ENCODE results near the gene ISLR2.
A peak's percentile ranks its signal among the peaks of the same experiment; 100 is the strongest.
"Not testable (repeated sequence)": the region's sequence is repeated elsewhere in the genome, so short reads cannot be mapped to it uniquely, and the experiment has no call there.

ISLR2 gene

GRCh38 chr15:74157868-74158827 lies 27.8 kb downstream of the ISLR2 start:
- DNase-seq (ENCODE audit: low spot score), result no peak

- DNase-seq (ENCODE audit: low spot score), result no peak
Observed at GRCh38 chr15:74158855-74159650, 28.7 kb downstream of the ISLR2 start.

DNA sequence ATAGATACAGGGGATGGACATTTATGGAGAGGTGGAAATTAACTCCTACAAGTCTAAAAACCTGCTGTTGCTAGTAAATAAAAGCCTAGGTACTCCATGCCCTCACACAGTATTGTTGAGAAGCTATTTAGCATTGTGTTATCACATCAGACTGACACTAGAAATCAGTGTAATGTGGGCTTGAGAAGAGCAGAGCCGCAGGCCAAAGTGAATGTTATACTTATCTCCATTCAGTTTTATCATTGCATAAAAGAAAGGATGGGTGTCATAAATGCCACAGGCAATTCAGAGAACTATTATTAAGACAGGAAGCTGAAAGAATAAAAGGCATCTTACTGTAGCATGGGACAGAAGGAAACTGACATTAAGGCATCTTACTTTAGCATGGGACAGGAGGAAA lies 29.4 kb downstream of the ISLR2 start:
- no peak for DNase-seq (ENCODE audit: low spot score)

- DNase-seq (ENCODE audit: low spot score), result not testable (repeated sequence)
Observed at GRCh38 chr15:74160390-74160789, 30.0 kb downstream of the ISLR2 start.

- DNase-seq (ENCODE audit: low spot score), result not testable (repeated sequence)
Observed at GRCh38 chr15:74162195-74162536, 31.8 kb downstream of the ISLR2 start.

DNA sequence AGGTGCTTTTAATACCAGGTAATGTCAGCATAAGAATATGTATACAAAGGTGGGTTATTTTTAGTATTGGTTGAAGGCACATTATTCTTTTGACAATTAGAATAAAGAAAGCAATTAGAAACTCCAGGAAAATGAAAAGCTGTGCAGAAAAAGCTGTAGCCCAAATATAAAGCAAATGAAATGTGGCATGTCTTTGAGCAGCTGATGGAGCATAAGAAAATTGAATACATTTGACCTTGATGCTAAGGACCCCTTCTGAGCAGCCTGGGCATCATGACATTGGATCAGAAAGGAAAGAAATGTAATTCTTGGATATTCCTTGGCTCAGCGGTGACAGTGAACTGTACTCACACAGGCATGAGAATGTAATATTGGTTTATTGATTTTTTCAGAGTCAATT lies 35.1 kb downstream of the ISLR2 start:
- no peak for DNase-seq (ENCODE audit: low spot score)

- DNase-seq (ENCODE audit: low spot score), result no peak
Observed at GRCh38 chr15:74167891-74168331, 37.5 kb downstream of the ISLR2 start.

DNA sequence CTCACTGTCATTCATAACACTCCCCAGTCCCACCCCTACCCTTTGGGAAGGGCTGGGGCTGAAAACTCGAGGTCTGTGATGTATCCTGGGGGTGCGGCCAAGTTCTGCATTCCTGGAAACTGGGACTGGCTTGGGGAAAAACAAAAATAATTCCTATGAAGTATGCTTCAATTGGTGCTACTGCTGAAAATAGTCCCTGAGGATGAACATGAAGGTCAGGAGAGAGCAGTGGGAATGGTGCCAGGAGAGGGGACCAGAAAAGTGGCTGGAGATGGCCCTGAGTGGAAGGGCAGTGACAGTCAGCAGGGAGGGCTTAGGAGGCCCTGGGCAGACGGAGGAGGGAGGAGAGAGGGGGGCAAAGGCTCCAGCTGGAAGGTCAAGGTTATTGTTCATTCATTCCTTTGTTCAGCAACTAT lies 38.3 kb downstream of the ISLR2 start:
- DNase-seq (ENCODE audit: low spot score), result no peak

GRCh38 chr15:74170071-74170844 lies 39.9 kb downstream of the ISLR2 start:
- no peak for DNase-seq (ENCODE audit: low spot score)

DNA sequence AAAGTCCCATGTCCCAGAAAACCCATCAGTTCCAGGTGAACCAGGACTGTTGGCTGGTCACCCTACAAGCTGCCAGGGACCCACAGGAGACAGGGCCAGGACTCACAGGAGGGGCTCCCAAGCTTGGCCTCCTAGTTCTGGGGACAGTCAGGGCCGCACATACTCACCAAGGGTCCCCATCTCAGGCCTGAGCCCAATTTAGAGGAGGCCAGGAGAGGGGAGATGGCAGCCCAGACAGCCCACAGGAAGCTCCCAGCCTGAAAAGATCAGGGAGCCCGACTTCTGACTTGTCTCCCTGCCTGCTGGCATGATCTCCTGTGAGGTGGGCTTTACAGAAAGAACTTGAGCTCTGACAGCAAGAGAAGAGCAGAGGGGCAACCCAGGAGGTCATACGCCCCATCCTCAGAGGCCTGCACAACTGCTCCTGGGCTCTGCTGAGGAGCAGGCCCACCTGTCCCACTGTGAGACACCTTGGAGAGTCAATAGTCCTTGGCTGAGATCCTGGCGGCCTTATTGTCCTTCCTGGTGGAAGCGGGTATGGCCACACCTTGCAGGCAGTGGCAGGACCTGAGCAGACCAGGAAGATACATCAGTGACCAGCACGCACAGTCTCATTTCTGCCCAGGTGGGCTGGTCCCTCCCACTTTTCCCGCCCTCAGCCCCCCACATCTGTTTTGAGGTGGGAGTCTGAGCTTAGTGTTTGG lies 40.6 kb downstream of the ISLR2 start:
- no peak for DNase-seq (ENCODE audit: low spot score)

DNA sequence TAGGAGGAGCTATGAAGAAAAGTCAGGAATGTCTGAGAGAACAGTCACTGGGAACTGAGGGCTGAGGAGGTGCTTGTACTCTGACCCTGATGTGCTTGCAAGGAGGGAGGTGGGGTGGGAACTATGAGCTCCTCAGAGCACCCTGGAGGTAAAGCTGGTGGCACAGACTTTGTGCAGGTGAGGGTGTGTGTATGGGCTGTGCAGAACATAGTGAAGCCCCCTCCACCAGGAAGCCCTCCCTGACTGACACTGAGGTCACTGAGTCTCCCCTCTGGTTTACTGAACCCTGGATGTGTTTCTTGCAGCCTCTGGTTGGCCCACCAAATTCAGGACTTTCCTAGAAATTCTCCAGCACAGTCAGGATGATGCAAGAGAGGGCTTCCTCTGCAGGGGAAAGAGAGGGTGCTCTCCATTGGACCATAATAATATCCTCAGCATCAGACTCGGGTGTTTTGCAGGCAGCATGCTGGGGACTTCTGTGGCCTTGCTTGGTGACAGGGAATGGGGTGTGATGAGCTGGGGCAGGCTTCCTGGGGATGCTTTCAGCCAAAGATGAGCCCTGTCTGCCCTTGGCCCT lies 41.7 kb downstream of the ISLR2 start:
- no peak for DNase-seq (ENCODE audit: low spot score)

DNA sequence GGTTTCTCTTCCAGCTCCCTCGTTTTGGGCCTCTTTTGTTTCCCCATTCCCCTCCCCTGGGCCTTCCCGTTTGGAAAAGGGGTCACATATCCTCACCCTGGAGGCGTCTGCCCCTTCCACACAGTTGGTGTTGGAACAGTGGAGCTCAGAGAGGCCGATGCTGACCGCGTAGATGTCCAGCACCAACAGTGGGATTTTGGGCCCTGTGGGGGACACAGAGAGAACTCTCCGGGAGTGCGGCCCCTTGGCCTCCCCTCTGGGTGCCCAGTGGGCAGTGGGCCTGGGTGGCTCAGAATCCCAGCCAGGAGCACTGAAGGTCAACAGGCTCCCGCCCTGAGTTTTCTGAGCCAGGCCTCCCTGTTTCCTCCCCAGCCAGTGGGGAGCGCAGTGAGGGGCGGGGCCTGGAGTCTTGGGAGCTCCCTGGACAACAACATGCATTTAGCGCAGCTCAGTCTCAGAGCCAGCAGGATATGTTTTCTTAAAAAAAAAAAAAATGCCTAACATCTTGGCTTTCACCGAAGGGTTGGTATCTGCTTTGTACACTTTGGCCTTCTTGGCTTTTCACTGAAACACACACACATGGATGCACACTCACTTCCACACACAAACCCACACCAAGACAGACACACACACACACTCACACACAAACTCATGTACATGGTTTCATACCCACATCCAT lies 42.5 kb downstream of the ISLR2 start:
- peak; percentile 87 for DNase-seq (ENCODE audit: low spot score)

DNA sequence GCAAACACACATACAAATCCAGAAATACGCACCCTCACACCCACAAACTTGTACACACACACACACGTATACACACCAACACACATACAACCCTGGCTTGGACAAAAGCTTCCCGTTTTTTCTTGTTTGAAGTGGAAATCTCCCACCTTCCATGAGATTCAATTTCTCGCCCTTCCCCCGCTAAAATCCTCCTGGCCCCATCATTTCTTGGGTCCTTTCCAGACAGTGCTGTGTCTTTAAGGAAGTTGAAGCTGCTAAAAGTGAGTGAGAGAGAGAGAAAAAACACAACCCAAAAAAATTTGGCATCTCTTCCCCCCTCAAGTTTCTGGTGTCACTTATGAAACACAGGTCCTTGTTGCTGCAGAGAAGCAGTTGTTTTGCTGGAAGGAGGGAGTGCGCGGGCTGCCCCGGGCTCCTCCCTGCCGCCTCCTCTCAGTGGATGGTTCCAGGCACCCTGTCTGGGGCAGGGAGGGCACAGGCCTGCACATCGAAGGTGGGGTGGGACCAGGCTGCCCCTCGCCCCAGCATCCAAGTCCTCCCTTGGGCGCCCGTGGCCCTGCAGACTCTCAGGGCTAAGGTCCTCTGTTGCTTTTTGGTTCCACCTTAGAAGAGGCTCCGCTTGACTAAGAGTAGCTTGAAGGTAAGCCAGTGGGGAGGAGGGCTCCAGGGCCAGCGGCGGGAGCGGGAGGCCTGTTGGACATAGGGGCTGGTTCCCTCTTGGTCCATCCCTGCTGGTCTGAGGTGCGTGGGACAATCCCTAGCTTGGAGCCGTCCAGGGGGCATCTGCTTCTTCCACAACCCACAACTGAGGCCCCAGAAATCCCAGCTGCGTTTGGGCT lies 43.2 kb downstream of the ISLR2 start, which contains the start of gene ISLR:
Gene ISLR (plus strand): TSS at position 331 of the 839 bp plus-strand sequence. CDS start 1,149 bp downstream, outside the sequence.
- DNase-seq (ENCODE audit: low spot score), result peak; percentile 78

GRCh38 chr15:74174219-74174957 lies 44.0 kb downstream of the ISLR2 start:
- DNase-seq (ENCODE audit: low spot score), result peak; percentile 43

DNA sequence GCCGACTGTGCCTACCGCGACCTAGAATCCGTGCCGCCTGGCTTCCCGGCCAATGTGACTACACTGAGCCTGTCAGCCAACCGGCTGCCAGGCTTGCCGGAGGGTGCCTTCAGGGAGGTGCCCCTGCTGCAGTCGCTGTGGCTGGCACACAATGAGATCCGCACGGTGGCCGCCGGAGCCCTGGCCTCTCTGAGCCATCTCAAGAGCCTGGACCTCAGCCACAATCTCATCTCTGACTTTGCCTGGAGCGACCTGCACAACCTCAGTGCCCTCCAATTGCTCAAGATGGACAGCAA lies 44.5 kb downstream of the ISLR2 start:
- no peak for DNase-seq (ENCODE audit: low spot score)

- no peak for DNase-seq (ENCODE audit: low spot score)
Observed at GRCh38 chr15:74175271-74176191, 45.1 kb downstream of the ISLR2 start.

DNA sequence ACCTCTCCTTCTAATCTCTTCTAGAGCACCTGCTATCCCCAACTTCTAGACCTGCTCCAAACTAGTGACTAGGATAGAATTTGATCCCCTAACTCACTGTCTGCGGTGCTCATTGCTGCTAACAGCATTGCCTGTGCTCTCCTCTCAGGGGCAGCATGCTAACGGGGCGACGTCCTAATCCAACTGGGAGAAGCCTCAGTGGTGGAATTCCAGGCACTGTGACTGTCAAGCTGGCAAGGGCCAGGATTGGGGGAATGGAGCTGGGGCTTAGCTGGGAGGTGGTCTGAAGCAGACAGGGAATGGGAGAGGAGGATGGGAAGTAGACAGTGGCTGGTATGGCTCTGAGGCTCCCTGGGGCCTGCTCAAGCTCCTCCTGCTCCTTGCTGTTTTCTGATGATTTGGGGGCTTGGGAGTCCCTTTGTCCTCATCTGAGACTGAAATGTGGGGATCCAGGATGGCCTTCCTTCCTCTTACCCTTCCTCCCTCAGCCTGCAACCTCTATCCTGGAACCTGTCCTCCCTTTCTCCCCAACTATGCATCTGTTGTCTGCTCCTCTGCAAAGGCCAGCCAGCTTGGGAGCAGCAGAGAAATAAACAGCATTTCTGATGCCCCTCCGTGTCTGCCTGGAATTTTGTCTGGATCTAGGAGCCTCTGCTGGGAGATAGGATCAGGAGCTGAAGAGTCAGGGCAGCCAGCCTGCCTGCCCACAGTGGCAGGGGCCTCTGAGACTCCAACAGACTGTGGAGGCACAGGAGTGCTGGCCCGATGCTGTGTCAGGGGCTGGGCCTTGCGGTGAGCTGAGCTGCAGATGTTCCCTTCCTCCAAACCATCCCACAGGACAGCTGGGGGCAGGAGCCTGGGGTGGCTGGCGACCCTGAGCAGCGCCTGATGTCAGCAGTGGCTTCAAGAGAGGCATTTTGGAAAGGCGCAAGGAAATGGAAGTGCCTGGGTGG lies 46.2 kb downstream of the ISLR2 start:
- DNase-seq (ENCODE audit: low spot score), result no peak

All from AG08395 (cell line).